ENCODE results near the gene ANKRD10.
"Not testable (repeated sequence)": the region's sequence is repeated elsewhere in the genome, so short reads cannot be mapped to it uniquely, and the experiment has no call there.

DNA sequence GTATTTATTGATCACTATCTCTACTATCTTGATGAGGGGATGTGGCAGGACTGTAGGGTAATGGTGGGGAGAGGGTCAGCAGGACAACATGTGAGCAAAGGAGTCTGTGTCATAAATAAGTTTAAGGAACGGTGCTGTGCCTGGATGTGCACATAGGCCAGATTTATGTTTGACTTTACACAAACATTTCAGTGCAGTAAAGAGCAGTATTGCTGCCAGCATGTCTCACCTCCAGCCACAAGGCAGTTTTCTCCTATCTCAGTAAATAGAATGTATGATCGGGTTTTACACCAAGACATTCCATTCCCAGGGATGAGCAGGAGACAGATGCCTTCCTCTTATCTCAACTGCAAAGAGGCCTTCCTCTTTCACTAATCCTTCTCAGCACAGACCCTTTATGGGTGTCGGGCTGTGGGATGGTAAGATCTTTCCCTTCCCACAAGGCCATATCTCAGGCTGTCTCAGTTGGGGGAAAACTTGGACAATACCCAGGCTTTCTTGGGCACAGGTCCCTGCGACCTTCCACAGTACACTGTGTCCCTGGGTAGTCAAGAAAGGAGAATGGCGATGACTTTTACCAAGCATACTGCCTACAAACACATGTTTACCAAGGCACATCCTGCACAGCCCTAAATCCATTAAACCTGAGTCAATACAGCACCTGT is 77.3 kb downstream of the ANKRD10 start:
- TF ChIP-seq, protein P1, sequence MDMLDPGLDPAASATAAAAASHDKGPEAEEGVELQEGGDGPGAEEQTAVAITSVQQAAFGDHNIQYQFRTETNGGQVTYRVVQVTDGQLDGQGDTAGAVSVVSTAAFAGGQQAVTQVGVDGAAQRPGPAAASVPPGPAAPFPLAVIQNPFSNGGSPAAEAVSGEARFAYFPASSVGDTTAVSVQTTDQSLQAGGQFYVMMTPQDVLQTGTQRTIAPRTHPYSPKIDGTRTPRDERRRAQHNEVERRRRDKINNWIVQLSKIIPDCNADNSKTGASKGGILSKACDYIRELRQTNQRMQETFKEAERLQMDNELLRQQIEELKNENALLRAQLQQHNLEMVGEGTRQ (CRISPR knock-in tag; IDR thresholded peaks at IDR 0.05) = not testable (repeated sequence)
- not testable (repeated sequence) for TF ChIP-seq CREB1 (CRISPR knock-in tag; IDR thresholded peaks at IDR 0.05); ELF4 (CRISPR knock-in tag; IDR thresholded peaks at IDR 0.05; ENCODE audit: low read depth); ZNF317 (CRISPR knock-in tag; IDR thresholded peaks at IDR 0.05; ENCODE audit: borderline replicate concordance, low read depth)
- TF ChIP-seq, protein P2, sequence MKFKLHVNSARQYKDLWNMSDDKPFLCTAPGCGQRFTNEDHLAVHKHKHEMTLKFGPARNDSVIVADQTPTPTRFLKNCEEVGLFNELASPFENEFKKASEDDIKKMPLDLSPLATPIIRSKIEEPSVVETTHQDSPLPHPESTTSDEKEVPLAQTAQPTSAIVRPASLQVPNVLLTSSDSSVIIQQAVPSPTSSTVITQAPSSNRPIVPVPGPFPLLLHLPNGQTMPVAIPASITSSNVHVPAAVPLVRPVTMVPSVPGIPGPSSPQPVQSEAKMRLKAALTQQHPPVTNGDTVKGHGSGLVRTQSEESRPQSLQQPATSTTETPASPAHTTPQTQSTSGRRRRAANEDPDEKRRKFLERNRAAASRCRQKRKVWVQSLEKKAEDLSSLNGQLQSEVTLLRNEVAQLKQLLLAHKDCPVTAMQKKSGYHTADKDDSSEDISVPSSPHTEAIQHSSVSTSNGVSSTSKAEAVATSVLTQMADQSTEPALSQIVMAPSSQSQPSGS (CRISPR knock-in tag; IDR thresholded peaks at IDR 0.05; ENCODE audit: borderline replicate concordance, low read depth) = not testable (repeated sequence)
- TF ChIP-seq, protein P3, sequence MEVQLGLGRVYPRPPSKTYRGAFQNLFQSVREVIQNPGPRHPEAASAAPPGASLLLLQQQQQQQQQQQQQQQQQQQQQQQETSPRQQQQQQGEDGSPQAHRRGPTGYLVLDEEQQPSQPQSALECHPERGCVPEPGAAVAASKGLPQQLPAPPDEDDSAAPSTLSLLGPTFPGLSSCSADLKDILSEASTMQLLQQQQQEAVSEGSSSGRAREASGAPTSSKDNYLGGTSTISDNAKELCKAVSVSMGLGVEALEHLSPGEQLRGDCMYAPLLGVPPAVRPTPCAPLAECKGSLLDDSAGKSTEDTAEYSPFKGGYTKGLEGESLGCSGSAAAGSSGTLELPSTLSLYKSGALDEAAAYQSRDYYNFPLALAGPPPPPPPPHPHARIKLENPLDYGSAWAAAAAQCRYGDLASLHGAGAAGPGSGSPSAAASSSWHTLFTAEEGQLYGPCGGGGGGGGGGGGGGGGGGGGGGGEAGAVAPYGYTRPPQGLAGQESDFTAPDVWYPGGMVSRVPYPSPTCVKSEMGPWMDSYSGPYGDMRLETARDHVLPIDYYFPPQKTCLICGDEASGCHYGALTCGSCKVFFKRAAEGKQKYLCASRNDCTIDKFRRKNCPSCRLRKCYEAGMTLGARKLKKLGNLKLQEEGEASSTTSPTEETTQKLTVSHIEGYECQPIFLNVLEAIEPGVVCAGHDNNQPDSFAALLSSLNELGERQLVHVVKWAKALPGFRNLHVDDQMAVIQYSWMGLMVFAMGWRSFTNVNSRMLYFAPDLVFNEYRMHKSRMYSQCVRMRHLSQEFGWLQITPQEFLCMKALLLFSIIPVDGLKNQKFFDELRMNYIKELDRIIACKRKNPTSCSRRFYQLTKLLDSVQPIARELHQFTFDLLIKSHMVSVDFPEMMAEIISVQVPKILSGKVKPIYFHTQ (CRISPR knock-in tag; IDR thresholded peaks at IDR 0.05) = not testable (repeated sequence)
